OCI-LY3 (cell line): ENCODE data around the gene SC5D.

Experiments
- CTCF ChIP-seq: fragments of 200-600, 300-600 bp; sonication (generic); IDR thresholded peaks from 2 replicates; pipeline ENCODE4 v1.5.1; 2014; ENCODE audit warnings: antibody characterized with exemption, low read length, low read depth
- EZH2phosphoT487 ChIP-seq: fragments of 200-600 bp; shearing (Covaris generic); IDR thresholded peaks from 2 replicates; pipeline ENCODE4 v1.6.1; 2018; ENCODE audit warnings: antibody characterized with exemption, mixed run types, low read depth

- TF ChIP-seq CTCF (no peak), EZH2phosphoT487 (no peak)
Measured at GRCh38 chr11:121309688-121310087, 17.1 kb downstream of the SC5D start.
